T-helper 2 cell treated with Interferon-gamma antibody and Interleukin-4, amounts not matched to agents 100 ng/mL and 5 ng/mL, for 36 hours (primary cell): ENCODE results near the gene NDUFS4. TPM values are rescaled to one million over a fixed set of nuclear protein-coding genes. Genes with fewer than 3 reads are reported as not detected.
"Not testable (repeated sequence)": the region's sequence is repeated elsewhere in the genome, so short reads cannot be mapped to it uniquely, and the experiment has no call there.

Experiments
- intact Hi-C: fragments of 100-400 bp; cut with micrococcal nuclease; formaldehyde crosslinking; loops from one replicate; pipeline ENCODE4 v1.15.1; 2023
- total RNA-seq: library from RNA; stranded (reverse); gene quantifications from 2 replicates; pipeline ENCODE4 v1.2.3, GENCODE V29; 2022

The NDUFS4 gene
- total RNA-seq, 1 donor from 2014 or later = 53.0 TPM

DNA sequence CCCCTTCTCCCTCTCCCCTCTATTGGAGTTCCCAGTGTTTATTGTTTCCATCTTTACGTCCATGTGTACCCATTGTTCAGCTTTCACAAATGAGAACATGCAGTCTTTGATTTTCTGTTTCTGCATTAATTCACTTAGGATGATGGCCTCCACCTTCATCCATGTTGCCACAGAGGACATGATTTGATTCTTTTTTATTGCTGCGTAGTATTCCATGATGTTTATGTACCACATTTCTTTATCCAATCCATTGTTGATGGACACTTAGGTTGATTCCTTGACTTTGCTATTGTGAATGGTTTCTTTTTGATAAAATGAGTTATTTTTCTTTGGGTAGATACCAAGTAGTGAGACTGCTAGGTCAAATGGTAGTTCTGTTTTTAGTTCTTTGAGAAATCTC is 88.9 kb downstream of the NDUFS4 start:
- intact Hi-C loops = no loop called here

DNA sequence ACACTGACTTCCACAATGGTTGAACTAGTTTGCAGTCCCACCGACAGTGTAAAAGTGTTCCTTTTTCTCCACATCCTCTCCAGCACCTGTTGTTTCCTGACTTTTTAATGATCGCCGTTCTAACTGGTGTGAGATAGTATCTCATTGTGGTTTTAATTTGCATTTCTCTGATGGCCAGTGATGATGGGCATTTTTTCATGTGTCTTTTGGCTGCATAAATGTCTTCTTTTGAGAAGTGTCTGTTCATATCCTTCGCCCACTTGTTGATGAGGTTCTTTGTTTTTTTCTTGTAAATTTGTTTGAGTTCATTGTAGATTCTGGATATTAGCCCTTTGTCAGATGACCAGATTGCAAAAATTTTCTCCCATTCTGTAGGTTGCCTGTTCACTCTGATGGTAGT is 100.1 kb downstream of the NDUFS4 start:
- intact Hi-C loops = not testable (repeated sequence)

DNA sequence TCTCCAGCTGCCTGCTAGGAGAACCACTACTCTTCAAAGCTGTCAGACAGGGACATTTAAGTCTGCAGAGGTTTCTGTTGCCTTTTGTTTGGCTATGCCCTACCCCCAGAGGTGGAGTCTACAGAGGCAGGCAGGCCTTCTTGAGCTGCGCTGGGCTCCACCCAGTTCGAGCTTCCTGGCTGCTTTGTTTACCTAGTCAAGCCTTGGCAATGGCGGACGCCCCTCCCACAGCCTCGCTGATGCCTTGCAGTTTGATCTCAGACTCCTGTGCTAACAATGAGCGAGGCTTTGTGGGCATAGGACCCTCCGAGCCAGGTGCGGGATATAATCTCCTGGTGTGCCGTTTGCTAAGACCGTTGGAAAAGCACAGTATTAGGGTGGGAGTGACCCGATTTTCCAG is 104.9 kb downstream of the NDUFS4 start:
- intact Hi-C loops = not testable (repeated sequence)

DNA sequence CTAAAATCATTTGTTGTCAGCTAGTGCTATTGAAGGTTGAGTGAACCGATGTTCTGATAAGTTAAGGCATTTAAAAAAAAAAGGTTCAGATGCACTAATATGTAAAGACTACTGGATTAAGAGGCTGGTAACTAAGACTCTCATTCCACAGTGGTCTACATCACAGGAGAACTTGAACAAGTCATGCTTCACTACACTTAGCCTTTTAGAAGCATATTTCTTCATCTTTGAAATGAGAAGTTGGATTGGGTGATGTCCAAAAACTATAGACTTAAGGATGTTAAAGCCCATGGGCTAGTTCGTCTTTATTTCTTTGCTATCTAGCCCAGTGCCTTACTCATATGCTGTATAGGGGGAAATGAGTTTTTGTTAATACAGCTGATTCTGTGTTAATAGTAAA is 107.2 kb downstream of the NDUFS4 start:
- intact Hi-C loops = no loop called here

DNA sequence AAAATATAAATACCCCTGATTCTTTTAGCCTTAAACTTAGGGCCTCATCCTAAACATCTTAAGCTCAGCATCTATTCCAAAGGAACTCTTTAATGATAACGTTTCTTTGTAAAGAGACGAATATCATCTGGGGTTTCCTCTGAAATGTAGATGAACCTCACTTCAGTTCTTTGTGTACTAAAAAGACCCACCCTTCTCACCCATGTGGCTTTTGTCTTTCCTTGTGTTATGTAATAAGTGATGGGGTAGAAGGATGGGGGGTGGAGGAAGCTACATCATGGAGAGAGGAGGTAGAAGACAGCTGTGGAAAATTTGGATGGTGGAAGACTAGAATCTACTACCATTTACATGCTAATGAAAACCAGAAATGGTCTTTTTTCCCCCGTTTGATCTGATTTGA is 111.0 kb downstream of the NDUFS4 start:
- intact Hi-C loops = no loop called here

DNA sequence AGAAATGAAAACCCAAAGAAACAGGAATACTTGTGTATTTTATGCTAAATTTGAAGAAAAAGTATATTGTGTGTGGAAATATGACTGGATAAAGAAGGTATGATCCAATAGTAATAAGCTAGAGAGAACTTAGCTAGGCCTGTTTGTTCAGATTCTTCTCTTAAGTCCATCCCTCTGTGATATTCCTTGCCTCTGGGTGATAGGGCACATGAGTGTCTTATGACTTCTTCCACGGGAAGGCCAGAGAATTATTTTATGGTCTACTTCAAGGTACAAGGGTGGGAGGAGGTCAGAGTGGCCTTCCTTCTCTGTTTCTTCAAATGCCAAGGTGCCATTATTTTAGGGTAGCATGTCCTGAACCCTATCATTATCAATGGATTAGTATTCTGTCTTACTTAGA is 113.7 kb downstream of the NDUFS4 start:
- intact Hi-C loops = no loop called here

DNA sequence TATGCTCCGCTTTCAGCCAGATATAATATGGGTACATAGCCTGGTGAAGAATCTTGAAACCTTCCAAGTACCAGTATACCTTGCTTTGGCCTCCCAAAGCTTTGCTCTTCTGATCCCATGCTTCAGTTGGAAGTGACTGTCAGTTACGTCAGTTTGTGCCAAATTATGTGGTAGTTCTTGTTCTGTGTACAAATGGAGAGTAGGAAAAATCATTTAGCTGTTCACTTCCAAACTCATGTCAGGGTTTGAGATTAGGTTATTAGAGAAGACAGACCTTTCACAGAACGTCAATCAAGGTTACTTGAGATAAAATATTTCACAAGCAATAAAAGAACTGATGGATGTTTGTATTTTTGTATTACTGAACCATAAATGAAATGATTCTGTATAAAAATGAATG is 117.2 kb downstream of the NDUFS4 start:
- intact Hi-C loops = no loop called here

DNA sequence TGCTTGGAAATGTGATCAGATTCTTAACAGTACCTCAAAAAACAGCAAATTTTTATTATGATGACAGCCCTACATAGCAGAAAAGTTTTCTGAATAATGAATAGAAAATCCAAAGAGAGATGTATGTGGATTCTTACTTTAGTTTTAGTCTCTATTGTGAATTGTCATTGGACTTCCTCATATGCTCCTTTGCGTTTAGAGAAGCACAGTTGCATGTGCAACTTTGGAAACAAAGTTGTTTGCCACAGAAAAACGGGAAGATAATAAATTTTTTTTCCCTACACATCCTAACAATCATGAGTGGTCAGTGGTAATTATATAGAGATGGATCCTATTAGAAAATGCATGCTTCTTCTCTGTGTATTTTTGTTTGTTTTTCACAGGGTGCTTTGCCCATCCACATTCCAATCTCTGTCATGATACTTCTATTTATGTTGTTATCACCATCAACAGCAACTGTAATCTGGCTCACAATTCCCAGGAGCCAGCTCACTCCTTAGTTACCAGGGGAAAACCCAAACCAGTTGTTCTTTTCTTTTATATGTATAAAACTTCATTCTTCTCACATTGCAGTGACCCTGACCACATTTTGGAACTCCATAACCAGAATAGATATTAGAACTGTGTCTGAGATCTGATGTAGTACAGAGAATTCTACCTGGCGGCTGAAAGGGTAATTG is 118.7 kb downstream of the NDUFS4 start:
- intact Hi-C loops = no loop called here

DNA sequence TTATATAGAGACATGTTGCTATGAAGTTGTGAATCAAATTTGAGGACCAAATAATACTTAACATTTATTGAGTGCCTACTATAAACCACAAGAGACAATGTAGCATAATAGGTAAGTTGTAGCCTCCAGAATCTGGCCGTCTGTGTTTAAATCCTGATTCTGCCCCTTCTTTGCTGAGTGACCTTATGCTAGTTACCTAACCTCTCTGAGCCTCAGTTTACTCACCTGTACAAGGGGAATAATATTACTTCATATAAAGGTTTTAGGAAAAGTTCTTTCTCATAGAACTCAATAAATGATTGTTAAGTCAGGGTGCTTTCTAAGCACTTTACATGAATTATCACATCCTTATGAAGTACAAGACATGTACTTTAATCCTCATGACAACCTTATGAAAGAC is 120.6 kb downstream of the NDUFS4 start:
- intact Hi-C loops = no loop called here

DNA sequence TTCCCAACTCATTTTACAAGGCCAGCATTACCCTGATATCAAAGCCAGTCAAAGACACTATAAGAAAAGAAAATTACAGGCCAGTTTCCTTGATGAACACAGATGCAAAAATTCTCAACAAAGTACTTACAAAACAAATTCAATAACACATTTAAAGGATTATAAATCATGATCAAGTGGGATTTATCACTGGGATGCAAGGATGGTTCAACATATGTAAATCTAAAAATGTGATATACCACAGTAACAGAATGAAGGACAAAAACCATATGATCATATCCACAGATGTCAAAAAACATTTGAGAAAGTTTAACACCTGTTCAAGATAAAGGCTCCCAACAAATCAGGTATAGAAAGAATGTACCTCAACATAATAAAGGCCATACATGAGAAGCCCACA is 130.6 kb downstream of the NDUFS4 start:
- intact Hi-C loops = no loop called here

DNA sequence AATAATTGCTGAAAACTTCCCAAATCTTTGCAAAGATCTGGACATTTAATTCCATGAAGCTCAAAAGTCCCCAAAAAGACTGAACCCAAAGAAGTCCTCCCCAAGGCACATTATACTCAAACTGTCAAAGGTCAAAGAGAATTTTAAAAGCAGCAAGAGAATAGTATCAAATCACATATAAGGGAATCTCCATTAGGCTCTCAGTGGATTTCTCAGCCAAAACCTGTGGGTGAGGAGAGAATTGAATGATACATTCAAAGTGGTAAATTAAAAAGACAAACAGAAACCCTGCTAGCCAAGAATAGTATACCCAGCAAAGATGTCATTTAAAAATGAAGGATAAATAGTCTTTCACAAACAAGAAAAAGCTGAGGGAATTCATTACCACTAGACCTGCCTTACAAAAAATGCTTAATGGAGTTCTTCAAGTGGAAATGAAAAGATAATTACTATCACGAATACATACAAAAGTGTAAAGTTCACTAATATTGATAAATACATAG is 134.1 kb downstream of the NDUFS4 start:
- intact Hi-C loops = no loop called here

DNA sequence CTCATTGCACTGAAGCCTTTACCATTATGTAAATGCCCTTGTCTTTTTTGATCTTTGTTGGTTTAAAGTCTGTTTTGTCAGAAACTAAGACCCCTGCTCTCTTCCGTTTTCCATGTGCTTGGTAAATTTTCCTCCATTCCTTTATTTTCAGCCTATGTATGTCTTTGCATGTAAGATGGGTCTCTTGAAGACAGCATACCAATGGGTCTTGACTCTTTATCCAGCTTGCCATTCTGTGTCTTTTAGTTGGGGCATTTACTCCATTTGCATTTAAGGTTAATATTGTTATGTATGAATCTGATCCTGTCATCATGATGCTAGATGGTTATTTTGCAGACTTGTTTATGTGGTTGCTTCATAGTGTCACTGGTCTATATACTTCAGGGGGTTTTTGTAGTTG is 150.0 kb downstream of the NDUFS4 start:
- intact Hi-C loops = not testable (repeated sequence)

DNA sequence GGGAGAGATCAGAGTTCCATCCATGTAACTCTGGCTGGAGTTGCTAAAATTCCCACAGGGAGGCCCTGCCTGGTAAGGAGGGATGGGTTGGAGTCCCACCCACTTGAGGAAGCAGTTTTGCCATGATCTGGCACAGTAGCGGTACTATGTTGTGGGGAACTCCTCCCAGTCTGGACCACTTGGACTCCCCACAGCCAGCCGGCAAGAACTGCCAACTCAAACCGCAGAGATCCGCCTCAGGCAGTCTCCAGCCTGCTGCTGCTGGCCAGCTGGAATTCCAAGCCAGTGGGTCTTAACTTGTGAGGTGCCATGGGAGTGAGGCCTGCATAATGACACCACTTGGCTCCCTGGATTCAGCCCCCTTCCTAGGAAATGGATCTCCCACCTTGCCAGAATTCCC is 151.9 kb downstream of the NDUFS4 start:
- intact Hi-C loops = no loop called here

DNA sequence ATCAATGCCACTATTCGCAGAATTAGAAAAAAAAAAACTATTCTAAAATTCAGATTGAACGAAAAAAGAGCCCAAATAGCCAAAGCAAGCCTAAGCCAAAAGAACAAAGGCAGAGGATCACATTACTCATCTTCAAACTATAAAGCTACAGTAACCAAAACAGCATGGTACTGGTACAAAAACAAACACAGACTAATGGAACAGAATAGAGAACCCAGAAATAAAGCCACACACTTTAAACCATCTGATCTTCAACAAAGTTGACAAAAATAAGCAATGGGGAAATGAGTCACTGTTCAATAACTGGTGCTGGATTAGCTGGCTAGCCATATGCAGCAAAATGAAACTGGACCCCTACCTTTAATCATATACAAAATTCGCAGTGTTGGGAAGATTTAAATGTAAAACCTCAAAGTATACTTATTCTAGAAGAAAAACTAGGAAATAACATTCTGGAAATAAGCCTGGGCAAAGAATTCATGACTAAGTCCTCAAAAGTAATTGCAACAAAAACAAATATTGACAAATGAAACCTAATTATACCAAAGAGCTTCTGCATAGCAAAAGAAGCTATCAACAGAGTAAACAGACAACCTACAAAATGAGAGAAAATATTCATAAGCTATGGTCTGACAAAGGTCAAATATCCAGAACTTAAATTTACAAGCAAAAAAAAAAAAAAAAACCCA is 153.7 kb downstream of the NDUFS4 start:
- intact Hi-C loops = no loop called here

DNA sequence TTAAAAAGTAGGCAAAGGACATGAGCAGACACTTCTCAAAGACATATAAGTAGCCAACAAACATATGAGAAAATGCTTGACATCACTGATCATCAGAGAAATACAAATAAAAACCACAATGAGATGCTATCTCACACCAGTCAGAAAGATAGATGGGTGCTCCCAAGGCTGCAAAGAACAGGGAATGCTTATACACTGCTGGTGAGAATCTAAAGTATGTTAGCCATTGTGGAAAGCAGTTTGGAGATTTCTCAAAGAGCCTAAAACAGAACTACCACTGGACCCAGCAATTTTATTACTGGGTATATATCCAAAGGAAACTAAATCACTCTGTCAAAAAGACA is 154.2 kb downstream of the NDUFS4 start:
- intact Hi-C loops = no loop called here

DNA sequence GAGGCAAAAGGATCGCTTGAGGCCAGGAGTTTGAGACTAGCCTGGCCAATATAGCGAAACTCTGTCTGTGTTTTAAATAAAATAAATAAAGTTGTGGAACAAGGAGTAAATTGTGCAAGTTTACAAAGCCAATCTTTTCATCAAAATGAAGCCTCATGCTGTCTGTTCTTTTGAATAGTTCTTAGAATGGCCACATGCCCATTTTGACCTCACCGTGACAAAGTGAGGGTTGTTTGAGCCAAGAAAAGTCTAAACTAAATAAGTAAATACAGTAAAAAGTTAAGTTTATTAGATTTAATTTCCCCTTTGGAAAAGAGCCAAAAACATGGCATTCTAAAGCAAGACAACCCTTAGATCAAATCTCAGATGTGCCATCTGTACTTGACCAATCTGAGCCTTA is 165.7 kb downstream of the NDUFS4 start:
- intact Hi-C loops = no loop called here

DNA sequence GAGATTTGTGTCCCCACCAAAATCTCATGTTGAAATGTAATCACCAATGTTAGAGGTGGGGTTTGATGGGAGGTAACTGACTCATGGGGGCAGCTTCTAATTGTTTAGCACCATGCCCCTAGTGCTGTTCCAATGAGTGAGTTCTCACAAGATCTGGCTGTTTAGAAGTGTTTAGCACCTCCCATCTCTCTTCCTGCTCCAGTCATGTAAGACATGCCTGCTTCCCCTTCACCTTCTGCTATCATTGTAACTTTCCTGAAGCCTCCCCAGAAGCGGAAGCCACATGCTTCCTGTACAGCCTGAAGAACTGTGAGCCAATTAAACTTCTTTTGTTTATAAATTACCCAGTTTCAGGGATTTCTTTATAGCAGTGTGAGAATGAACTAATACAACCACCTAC is 170.5 kb downstream of the NDUFS4 start:
- intact Hi-C loops = no loop called here

Other genes with a start within 250 kb of the NDUFS4 start
- gene FST, start 80.0 kb upstream of the NDUFS4 start, total RNA-seq = not detected in 2 replicates